GM12865 (cell line): ENCODE measurements around the gene BMP8A.

Experiments
- DNase-seq: peaks from one replicate; pipeline ENCODE4 v3.0.0; 2010; ENCODE audit warnings: low read depth
- H3K4me3 ChIP-seq: 2 replicates; pipeline ENCODE4 v1.5.1; 2011; ENCODE audit warnings: mild to moderate bottlenecking, low read depth, low read length, control low read depth
- TF ChIP-seq, protein P1 (sequence below): IDR thresholded peaks from 2 replicates; pipeline ENCODE4 v1.5.1; 2011; ENCODE audit warnings: low read length, control low read depth, low read depth, inconsistent platforms; ENCODE audit not compliant: insufficient read depth; ENCODE audit errors: missing control alignments

The BMP8A gene

GRCh38 chr1:39564941-39565340 lies 73.5 kb downstream of the BMP8A start:
- no peak overlapping the region for H3K4me3 ChIP-seq
- DNase-seq, result no peak
- TF ChIP-seq, protein P1, sequence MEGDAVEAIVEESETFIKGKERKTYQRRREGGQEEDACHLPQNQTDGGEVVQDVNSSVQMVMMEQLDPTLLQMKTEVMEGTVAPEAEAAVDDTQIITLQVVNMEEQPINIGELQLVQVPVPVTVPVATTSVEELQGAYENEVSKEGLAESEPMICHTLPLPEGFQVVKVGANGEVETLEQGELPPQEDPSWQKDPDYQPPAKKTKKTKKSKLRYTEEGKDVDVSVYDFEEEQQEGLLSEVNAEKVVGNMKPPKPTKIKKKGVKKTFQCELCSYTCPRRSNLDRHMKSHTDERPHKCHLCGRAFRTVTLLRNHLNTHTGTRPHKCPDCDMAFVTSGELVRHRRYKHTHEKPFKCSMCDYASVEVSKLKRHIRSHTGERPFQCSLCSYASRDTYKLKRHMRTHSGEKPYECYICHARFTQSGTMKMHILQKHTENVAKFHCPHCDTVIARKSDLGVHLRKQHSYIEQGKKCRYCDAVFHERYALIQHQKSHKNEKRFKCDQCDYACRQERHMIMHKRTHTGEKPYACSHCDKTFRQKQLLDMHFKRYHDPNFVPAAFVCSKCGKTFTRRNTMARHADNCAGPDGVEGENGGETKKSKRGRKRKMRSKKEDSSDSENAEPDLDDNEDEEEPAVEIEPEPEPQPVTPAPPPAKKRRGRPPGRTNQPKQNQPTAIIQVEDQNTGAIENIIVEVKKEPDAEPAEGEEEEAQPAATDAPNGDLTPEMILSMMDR, result no peak

GRCh38 chr1:39566441-39567137 lies 75.2 kb downstream of the BMP8A start:
- no peak for DNase-seq
- TF ChIP-seq, protein P1, result no peak
- no peak overlapping the region for H3K4me3 ChIP-seq

GRCh38 chr1:39567302-39567701 lies 75.9 kb downstream of the BMP8A start:
- H3K4me3 ChIP-seq, result no peak overlapping the region
- no peak for DNase-seq

GRCh38 chr1:39568208-39568607 lies 76.8 kb downstream of the BMP8A start:
- no peak for DNase-seq
- TF ChIP-seq, protein P1, result no peak
- H3K4me3 ChIP-seq, result no peak overlapping the region

More at GRCh38 chr1:39567302-39567701, 75.9 kb downstream of the BMP8A start:
- TF ChIP-seq, protein P1, result no peak

GRCh38 chr1:39569034-39569433 lies 77.6 kb downstream of the BMP8A start:
- DNase-seq, result no peak
- no peak overlapping the region for H3K4me3 ChIP-seq
- TF ChIP-seq, protein P1, result no peak

DNA sequence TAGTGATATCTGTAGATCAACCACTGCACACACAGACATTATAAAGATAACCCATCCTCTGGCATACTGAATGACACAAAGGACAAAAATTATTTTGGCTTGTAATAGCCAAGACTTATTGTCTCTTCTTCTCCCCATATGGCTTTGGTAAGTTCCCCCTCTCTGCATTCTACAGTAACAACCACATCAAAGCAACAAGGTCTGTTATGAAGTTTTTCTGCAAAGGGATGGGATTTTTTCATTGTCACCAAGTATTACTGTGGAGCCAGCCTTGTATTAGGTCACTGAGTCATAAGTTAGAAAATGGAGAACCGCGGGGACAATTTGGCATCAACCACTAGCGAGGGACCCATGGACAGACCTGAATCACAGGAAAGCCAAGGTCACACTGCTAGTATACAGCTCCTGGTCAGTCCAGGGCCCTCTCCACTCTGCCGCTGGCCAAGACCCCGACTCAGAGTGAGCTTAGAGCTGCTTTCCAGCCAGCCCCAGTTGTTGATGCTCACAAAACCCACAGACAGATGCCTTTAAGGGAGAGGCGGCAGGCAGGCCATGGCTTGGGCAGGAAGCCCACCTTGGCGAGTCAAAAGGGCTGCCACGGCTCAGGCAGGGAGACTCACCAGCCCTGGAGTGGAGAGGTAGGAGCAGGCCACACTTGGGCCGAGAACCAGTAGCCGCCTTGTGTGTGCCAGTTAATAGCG lies 79.2 kb downstream of the BMP8A start:
- TF ChIP-seq, protein P1, result no peak
- no peak for DNase-seq
- H3K4me3 ChIP-seq, result no peak overlapping the region
